Glomerular endothelial cell (primary cell): ENCODE measurements around the gene MACC1. TPM values are rescaled to one million over a fixed set of nuclear protein-coding genes. Genes with fewer than 3 reads are reported as not detected.
"Not testable (repeated sequence)": the region's sequence is repeated elsewhere in the genome, so short reads cannot be mapped to it uniquely, and the experiment has no call there.

Experiments used
- DNase-seq: peaks from one replicate; pipeline ENCODE4 v3.0.0-alpha.2; 2011; ENCODE audit warnings: low read depth, low spot score; ENCODE audit errors: extremely low read depth
- total RNA-seq: library from RNA; depleted of rRNA; stranded (reverse); fragments of >200 nt; gene quantifications from 2 replicates; pipeline ENCODE4 v1.2.3, GENCODE V29; 2015

MACC1 gene
- total RNA-seq, 1 donor from 2014 or later, result not detected

DNA sequence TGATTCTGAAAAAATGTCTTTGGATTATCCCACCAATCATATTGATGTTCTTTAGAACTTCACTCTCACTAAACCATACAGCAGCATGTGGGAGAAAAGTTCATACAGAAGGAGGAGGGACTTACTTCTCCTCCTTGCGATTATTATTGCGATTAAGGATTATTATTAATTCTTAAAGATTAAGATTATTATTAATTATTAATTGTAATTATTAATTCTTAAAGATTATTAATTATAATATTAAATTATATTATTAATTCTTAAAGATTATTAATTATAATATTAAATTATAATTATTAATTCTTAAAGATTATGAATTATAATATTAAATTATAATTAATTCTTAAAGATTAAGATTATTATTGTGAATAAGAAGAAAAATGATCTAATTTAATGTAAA is 80.5 kb downstream of the MACC1 start:
- DNase-seq, result no peak

DNA sequence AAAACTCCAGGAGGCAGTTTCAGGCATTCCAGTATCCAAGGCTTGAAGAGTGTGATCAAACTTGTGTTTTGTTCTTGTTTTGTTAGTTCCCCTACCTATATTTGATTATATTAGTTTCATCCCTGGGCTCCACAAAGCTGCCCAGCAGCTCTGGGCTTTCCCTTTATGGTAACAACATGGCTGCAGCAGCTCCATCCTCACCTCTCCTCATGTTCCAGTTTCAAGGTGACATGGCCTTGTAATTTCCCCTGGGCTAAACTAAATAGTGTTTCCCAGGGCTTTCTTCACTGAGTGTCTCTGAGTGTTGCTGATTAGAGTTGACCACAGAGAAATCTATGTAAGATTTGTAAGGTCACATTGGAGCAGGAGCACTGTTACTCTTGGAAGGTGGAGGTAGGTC is 83.4 kb downstream of the MACC1 start:
- no peak for DNase-seq

GRCh38 chr7:20132585-20132984 is 84.6 kb downstream of the MACC1 start:
- no peak for DNase-seq

- DNase-seq, result no peak
These were observed 85.4 kb downstream of the MACC1 start for GRCh38 chr7:20131776-20132175.

DNA sequence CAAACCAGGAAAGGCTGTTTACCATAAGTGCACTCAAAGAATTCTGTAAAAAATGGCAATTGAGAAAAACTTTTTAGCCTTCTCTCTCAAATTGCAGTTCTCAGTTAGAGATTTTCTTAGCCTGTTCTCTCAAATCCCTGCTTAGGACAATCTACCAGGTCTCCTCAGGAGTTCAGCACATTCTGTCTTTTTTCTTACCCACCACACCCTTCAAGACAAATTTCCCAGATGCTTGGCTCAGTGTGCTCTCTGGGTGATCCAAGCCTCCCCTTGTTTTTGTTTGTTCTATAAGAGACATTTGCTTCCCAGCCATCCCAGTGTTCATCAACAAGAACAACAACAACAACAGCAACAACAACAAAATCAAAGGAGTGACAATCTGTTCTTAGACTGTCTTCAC is 87.3 kb downstream of the MACC1 start:
- no peak for DNase-seq

GRCh38 chr7:20128001-20128400 is 89.2 kb downstream of the MACC1 start:
- DNase-seq, result no peak

GRCh38 chr7:20126060-20126459 is 91.1 kb downstream of the MACC1 start:
- DNase-seq, result not testable (repeated sequence)

- not testable (repeated sequence) for DNase-seq
These were observed 93.1 kb downstream of the MACC1 start for GRCh38 chr7:20124087-20124486.

- DNase-seq, result not testable (repeated sequence)
These were observed 94.4 kb downstream of the MACC1 start for GRCh38 chr7:20122653-20123316.

DNA sequence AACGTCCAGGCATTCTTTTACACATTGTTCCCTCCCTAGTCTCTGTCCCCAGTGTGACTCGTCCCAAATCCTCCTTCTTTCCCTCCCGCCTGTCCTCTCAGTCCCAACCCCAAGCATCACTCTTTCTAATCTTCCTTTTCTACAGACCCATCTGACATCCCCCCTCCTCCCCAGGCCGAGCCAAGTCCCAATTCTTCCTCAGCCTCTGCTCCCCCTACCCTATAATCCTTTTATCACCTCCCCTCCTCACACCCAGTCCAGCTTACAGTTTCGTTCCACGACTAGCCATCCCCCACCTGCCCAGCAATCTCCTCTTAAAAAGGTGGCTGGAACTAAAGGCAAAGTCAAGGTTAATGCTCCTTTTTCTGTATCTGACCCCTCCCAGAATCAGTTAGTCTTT is 95.1 kb downstream of the MACC1 start:
- no peak for DNase-seq

GRCh38 chr7:20121404-20121803 is 95.8 kb downstream of the MACC1 start:
- no peak for DNase-seq

GRCh38 chr7:20120611-20121168 is 96.5 kb downstream of the MACC1 start:
- DNase-seq, result not testable (repeated sequence)

DNA sequence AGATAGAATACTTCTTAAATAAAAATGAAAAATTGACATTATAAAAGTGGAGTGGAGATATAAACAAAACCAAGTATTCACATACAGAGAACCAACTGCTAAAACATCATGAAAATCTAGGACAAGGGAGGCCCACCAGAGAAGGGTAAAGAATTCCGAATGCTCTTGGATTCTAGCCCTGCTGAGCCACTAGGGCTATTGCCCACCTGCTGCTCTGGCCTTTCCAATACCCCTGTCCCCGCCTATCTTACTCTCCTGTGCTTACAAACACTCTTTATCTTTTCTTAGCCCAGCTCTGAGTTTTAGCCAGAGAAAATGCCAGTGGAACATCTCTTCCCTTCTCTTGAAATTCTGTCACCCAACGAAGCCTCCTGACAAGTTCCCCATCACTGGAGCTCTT is 100.3 kb downstream of the MACC1 start:
- no peak for DNase-seq

GRCh38 chr7:20114468-20114867 is 102.7 kb downstream of the MACC1 start:
- DNase-seq, result no peak

DNA sequence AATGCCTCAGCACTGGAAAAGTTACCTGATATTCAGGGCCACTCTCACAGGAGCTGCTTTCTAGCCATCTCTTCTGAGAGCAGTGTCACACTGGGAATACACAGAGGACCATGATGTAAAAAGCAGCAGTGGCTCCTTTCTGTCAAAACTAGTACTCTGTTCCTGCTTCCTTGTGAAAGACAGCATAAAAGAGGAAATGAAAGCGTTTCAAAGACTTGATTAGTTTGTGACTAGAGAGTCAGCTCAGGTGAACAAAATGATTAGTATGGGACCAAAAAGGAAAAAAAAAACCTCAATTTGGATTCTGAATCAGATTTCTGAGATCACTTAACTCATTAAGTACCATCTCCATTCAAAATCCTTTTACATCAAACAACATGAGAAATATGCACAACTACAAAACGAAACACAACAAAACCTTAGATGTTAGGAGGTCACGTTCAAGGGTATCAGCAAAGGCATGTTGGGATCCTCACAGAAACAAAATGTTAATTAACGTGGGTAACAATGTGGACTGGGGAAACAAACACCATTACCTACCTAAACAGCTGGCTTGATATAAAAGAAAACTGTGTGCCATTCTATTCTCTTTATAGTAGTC is 103.7 kb downstream of the MACC1 start:
- no peak for DNase-seq

DNA sequence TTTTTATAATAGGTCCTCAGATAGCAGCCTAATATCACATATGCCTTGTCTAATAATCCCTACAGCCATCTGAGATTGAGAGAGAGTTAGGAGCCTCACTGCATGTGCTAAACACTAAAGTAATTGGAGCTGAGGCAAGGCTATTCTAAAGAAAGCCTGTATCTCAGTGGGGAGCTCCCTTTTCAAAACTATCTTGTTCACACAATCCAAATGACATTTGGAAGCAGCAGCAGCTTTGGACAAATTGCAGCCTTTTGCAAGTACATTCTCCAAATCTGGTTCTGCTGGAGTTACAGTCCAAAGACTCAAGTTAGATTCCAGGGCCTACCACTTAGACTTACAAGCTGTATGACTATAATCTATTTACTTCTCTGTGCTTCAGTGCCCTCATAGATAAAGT is 104.5 kb downstream of the MACC1 start:
- DNase-seq, result no peak

- no peak for DNase-seq
These were observed 105.2 kb downstream of the MACC1 start for GRCh38 chr7:20111821-20112542.

DNA sequence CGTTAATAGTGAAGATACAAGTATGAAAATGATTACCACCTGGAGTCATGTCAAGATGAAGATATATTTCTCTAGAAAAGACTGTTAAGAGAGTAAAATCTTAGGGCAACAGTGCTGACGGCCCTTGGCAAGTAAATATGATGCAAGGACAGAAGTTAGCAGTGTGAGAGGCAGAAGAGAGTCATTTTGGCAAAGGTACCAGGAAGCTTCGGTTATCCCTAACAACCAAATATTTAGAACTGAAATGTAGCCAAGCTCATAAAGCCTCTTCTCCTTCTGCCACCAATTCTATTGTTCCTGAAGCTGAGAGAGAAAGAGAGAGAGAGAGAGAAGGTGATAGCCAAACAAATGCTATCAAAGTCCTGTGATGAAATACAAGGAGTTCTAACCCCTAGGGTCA is 109.6 kb downstream of the MACC1 start:
- DNase-seq, result no peak

DNA sequence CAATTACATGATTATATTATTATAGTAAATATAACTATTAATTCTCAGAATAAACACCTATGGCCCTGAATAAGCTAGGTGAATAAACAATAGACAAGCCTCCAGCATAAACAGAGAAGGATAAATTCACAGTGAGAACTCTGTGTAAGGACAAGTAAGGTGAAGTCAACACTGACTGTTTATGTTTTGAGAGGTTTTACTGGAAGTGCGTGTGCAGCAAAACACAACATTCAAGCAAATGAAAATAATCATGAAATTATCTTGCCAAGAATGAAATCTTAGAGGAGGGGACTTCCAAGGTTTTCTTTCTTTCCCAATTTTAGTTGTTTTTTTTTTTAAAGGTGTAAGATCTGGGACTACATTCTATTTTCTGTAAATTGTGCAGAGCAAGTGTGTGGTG is 112.5 kb downstream of the MACC1 start:
- no peak for DNase-seq

DNA sequence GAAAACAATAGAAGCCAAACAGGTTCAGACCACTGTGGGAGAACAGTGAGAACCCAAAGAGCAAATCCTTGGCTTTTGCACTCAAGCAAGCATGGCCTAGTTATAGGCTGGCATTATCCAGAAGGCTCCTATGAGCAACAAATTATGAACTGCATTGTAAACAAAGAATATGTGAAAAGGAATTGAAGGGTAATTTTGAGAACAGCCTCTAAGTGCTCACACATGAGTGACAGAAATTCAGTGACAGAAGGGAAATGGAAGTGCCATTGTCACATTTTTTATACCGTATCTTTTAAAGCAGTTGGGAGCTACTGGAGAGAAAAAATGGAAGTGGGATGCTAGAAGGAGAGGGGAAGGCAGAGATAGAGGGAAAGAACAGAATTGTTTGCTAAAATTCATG is 114.2 kb downstream of the MACC1 start:
- no peak for DNase-seq

DNA sequence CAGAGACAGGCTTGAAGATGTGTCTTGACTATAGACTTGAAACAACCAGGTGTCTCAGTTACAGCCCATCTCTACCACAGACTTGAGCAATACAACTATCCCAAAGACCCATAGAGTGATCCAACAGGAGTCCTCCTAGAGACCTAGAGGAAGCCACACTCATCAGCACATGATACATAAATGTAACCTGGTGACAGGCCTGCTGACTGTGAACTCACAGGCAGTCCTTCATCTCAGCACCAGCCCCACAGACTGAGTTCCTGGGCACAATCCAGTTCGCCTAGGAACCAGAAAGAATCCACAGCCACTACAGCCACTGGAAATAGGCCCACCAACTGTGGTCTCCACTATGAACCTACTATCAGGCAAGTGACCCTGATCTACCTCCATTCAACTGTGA is 121.3 kb downstream of the MACC1 start:
- no peak for DNase-seq

DNA sequence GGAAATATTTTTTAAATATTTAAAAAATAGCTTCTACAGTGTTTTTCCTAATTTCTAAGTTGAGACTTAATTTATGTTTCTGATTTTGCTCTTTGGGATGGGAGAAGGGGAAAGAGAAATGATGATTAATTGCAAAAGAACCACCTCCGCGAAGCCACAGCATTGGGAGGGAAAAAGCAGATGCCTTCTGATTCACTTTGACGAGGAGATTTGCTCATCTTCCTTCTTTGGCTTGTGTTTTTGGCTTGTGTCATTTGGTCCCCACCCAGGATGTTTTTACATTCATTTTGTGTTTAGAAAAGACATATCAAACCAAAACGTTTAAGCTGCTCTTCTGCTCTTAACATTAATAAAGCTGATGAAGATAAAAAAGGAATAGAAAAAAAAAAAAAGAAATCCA is 121.7 kb downstream of the MACC1 start:
- DNase-seq, result no peak
